HG02870 (cell line): ENCODE measurements around the gene ZCWPW1.
"Not testable (repeated sequence)": the region's sequence is repeated elsewhere in the genome, so short reads cannot be mapped to it uniquely, and the experiment has no call there.

Experiments
- ATAC-seq: cut with Tn5 transposase; IDR thresholded peaks from one replicate; pipeline ENCODE4 v1.9.1; 2021; ENCODE audit warnings: mild to moderate bottlenecking, moderate library complexity; ENCODE audit not compliant: unreplicated experiment

ZCWPW1 gene

GRCh38 chr7:100455206-100455605, 26.7 kb upstream of the ZCWPW1 start:
- ATAC-seq, result no peak

- ATAC-seq, result not testable (repeated sequence)
Observed at GRCh38 chr7:100453854-100454253, 25.4 kb upstream of the ZCWPW1 start.

- ATAC-seq, result no peak
Observed at GRCh38 chr7:100452513-100452912, 24.0 kb upstream of the ZCWPW1 start.

GRCh38 chr7:100449190-100449795, 20.8 kb upstream of the ZCWPW1 start:
- ATAC-seq, result no peak

GRCh38 chr7:100447363-100447762, 18.9 kb upstream of the ZCWPW1 start:
- not testable (repeated sequence) for ATAC-seq

GRCh38 chr7:100446040-100446439, 17.5 kb upstream of the ZCWPW1 start:
- ATAC-seq, result no peak

- ATAC-seq, result no peak
Observed at GRCh38 chr7:100444311-100445278, 16.1 kb upstream of the ZCWPW1 start.

GRCh38 chr7:100443096-100443840, 14.8 kb upstream of the ZCWPW1 start:
- ATAC-seq, result no peak

- ATAC-seq, result no peak
Observed at GRCh38 chr7:100441641-100442535, 13.4 kb upstream of the ZCWPW1 start.

GRCh38 chr7:100439244-100439643, 10.7 kb upstream of the ZCWPW1 start:
- not testable (repeated sequence) for ATAC-seq

- not testable (repeated sequence) for ATAC-seq
Observed at GRCh38 chr7:100438731-100439130, 10.2 kb upstream of the ZCWPW1 start.

- ATAC-seq, result no peak
Observed at GRCh38 chr7:100438172-100438571, 9.7 kb upstream of the ZCWPW1 start.

- no peak for ATAC-seq
Observed at GRCh38 chr7:100437150-100438100, 8.9 kb upstream of the ZCWPW1 start.

GRCh38 chr7:100435401-100436304, 7.2 kb upstream of the ZCWPW1 start:
- peak; percentile 17 for ATAC-seq

GRCh38 chr7:100434297-100435144, 6.0 kb upstream of the ZCWPW1 start:
- ATAC-seq, result no peak

GRCh38 chr7:100433592-100434296, 5.2 kb upstream of the ZCWPW1 start:
- ATAC-seq, result no peak

GRCh38 chr7:100433276-100433591, 4.7 kb upstream of the ZCWPW1 start:
- no peak for ATAC-seq
